Keratinocyte (primary cell): ENCODE data around the gene CFAP46.

Source experiments
- CTCF ChIP-seq, 3 experiments: IDR thresholded peaks in 1 of 3; conservative IDR thresholded peaks in 1 of 3; optimal IDR thresholded peaks in 1 of 3; 2 replicates in 2 of 3; 3 replicates in 1 of 3; pipeline versions ENCODE3 to v1.5.1; 2011; ENCODE audit warnings: low read length in 3 of 3, mild to moderate bottlenecking in 3 of 3, moderate library complexity in 2 of 3, control low read depth in 1 of 3, inconsistent platforms in 1 of 3; ENCODE audit not compliant: insufficient read depth in 2 of 3; ENCODE audit errors: extremely low read depth in 1 of 3
- EZH2 ChIP-seq: IDR thresholded peaks from one replicate; pipeline ENCODE4 v1.6.1; 2012; ENCODE audit warnings: inconsistent platforms, mild to moderate bottlenecking, low read length, moderate library complexity

- TF ChIP-seq EZH2: no peak
- no peak for TF ChIP-seq CTCF (optimal IDR thresholded peaks at IDR 0.05 in 1 of 3, IDR thresholded peaks at IDR 0.05 in 1 of 3, conservative IDR thresholded peaks at IDR 0.05 in 1 of 3; ENCODE audit: extremely low read depth in 1 of 3, insufficient read depth in 2 of 3, low read length in 3 of 3)
Observed at GRCh38 chr10:132933308-132934042, 8.9 kb downstream of the CFAP46 start.
